ENCODE measurements around the gene MIA2.

DNA sequence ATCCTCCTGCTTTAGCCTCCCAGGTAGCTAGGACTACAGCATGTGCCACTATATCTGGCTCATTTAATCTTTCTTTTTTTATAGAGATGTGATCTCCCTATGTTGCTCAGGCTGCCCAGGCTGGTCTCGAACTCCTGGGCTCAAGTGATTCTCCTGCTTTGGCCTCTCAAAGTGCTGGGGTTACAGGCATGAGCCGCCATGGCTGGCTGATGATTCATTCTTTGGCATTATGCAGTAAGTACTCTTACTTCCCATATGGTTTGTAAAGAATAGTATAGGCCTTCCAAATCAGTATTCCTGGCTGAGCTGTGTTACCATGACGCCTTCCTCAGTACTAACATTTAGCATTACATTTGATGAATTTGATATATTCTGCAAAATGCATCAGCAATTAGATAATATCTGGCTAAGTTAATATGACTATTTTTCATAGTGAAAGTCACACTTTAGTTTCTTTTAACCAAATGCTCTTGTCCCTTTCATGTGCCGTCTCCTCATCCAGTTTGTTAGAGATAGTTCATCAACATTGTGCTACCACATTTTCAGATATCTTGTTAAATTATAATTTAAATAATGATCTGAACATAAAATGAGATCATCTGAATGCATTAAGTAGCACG, 3.2 kb upstream of the MIA2 start:
- TF ChIP-seq, protein P1, sequence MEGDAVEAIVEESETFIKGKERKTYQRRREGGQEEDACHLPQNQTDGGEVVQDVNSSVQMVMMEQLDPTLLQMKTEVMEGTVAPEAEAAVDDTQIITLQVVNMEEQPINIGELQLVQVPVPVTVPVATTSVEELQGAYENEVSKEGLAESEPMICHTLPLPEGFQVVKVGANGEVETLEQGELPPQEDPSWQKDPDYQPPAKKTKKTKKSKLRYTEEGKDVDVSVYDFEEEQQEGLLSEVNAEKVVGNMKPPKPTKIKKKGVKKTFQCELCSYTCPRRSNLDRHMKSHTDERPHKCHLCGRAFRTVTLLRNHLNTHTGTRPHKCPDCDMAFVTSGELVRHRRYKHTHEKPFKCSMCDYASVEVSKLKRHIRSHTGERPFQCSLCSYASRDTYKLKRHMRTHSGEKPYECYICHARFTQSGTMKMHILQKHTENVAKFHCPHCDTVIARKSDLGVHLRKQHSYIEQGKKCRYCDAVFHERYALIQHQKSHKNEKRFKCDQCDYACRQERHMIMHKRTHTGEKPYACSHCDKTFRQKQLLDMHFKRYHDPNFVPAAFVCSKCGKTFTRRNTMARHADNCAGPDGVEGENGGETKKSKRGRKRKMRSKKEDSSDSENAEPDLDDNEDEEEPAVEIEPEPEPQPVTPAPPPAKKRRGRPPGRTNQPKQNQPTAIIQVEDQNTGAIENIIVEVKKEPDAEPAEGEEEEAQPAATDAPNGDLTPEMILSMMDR (IDR thresholded peaks at IDR 0.05), result no peak
- no peak for TF ChIP-seq EZH2 (IDR thresholded peaks at IDR 0.05; ENCODE audit: borderline replicate concordance, insufficient read depth, low read depth, low read length, poor library complexity, severe bottlenecking)
